BJ (cell line): ENCODE measurements around the gene HHAT. TPM values are rescaled to one million over a fixed set of nuclear protein-coding genes. Genes with fewer than 3 reads are reported as not detected.
A peak's percentile ranks its signal among the peaks of the same experiment; 100 is the strongest.

Source experiments
- CTCF ChIA-PET: fragments of 350-600 bp; formaldehyde crosslinking; extraction: SDS; loops from one replicate; lab custom pipeline; 2021; ENCODE audit warnings: antibody characterized with exemption, inconsistent platforms; lab: Yijun Ruan, JAX
- POLR2A ChIA-PET: fragments of 300-600 bp; sonication (Branson Sonifier 250); formaldehyde crosslinking; extraction: SDS; loops from one replicate; lab custom pipeline; 2021; ENCODE audit warnings: antibody characterized with exemption; lab: Charles Lee
- DNase-seq: peaks from one replicate; pipeline ENCODE4 v3.0.0-alpha.2; 2011; ENCODE audit warnings: low read depth
- H3K27me3 ChIP-seq: 2 replicates; pipeline ENCODE4 v1.6.0; 2011; ENCODE audit warnings: low read length; ENCODE audit not compliant: control insufficient read depth, insufficient read depth
- H3K36me3 ChIP-seq: 2 replicates; pipeline ENCODE4 v1.5.1; 2011; ENCODE audit warnings: low read length; ENCODE audit not compliant: control insufficient read depth, insufficient read depth
- H3K4me3 ChIP-seq: 2 replicates; pipeline ENCODE4 v1.5.1; 2011; ENCODE audit warnings: low read depth, mild to moderate bottlenecking, control low read depth, low read length
- CTCF ChIP-seq: IDR thresholded peaks from 2 replicates; pipeline ENCODE4 v1.5.1; 2011; ENCODE audit warnings: low read depth, mild to moderate bottlenecking, control low read depth, inconsistent platforms, low read length, moderate library complexity; ENCODE audit not compliant: insufficient read depth
- polyA plus RNA-seq: library from polyadenylated mRNA; depleted of rRNA; stranded (reverse); fragments of >200 nt; gene quantifications from 2 replicates; pipeline ENCODE4 v1.2.3, GENCODE V29; 2011

The HHAT gene
- polyA plus RNA-seq, 1 experiment, result 6.6 TPM

DNA sequence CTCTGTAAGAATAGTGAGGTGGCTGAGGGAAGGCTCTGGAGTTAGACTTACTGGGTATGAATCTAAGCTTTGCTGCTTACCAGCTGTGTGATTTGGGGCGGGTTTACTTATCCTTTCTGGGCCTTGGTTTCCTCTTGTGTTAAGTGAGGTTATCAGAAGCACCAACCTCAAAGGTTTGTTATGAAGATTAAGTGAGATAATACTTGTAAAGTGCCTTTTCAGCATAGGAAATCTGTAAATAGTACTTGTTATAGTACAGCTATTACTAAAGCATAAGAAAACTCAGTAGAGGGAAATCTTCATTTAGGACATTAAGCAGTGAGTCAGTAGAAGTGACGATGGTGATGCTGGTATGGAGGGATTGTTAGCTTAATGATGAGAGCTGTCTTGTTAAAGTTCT, 12.1 kb downstream of the HHAT start:
- ChIA-PET POLR2A (no interaction called here), CTCF (interaction anchor here (1.4 kb wide), 1 partner anchor 20 kb away, joined by 3 read pairs; no protein-coding TSS in a partner anchor)
- DNase-seq, result no peak
- Histone ChIP-seq H3K36me3 (no peaks in the 10 kb centered on the region), H3K4me3 (no peak overlapping the region), H3K27me3 (no peaks in the 10 kb centered on the region)
- no peak for TF ChIP-seq CTCF

DNA sequence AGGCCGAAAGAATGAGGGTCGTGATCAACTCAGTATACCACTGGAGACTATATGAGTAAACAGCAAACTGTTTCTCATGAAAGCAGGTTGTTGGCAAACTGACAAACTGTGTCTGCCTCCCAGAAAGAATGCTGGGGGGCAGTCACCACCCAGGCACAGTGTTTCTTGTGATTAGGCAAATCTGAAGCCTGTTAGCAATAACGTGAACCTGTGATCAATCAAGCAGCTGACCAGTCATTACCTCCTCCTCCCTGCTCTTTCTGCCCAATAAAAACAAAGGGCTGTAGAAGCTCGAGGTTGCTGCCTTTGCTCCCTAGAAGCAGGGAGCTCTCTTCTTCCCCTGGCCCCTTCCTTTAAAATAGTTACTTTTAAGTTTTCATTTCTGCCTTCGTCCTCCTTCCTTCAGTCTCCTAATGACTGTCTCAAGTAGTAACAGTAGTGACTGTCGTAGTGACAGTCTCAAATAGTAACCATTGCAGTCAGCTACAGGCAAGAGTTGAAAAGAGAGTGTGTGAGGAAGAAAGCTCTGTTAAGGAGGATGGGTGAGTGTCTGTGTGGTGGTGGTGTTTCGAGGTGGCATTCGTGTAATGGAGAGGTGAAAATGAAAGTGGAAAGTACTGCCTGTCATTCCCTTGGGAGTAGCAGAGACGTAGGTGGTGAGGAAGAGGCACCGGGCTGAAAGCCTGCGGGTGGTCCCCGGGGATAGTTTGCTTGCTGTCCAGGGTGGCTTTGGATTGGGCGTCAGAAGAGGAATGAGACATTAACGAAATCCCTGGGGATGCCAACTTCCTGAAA, 14.5 kb downstream of the HHAT start:
- Histone ChIP-seq H3K27me3 (no peaks in the 10 kb centered on the region), H3K36me3 (no peaks in the 10 kb centered on the region), H3K4me3 (0 out of 2 replicates have a peak overlapping the region, but pooled peaks have one; percentile 11)
- CTCF ChIA-PET, result interaction anchor here (0.7 to 1.9 kb wide), 4 partner anchors 16 to 200 kb away, joined by 3 to 8 read pairs (median 4); no protein-coding TSS in a partner anchor
- DNase-seq, result no peak
- POLR2A ChIA-PET, result no interaction called here
- TF ChIP-seq CTCF, result no peak

GRCh38 chr1:210344706-210345105, 16.0 kb downstream of the HHAT start:
- DNase-seq, result no peak
- Histone ChIP-seq H3K4me3 (no peak overlapping the region), H3K36me3 (no peaks in the 10 kb centered on the region), H3K27me3 (no peaks in the 10 kb centered on the region)
- POLR2A ChIA-PET, result no interaction called here
- CTCF ChIA-PET, result interaction anchor here (0.5 to 1.7 kb wide), 4 partner anchors 55 to 769 kb away, joined by 3 to 5 read pairs (median 3); no protein-coding TSS in a partner anchor
- TF ChIP-seq CTCF, result no peak

- ChIA-PET POLR2A (no interaction called here), CTCF (no interaction called here)
- no peak for TF ChIP-seq CTCF
- no peaks in the 10 kb centered on the region for H3K36me3 ChIP-seq
- H3K4me3 ChIP-seq, result no peak overlapping the region
- peak; percentile 17 for DNase-seq
- no peaks in the 10 kb centered on the region for H3K27me3 ChIP-seq
Measured at GRCh38 chr1:210347112-210347511, 18.4 kb downstream of the HHAT start.

GRCh38 chr1:210351496-210351895, 22.8 kb downstream of the HHAT start:
- Histone ChIP-seq H3K36me3 (no peaks in the 10 kb centered on the region), H3K4me3 (no peak overlapping the region), H3K27me3 (no peaks in the 10 kb centered on the region)
- no peak for TF ChIP-seq CTCF
- ChIA-PET CTCF (interaction anchor here (0.6 to 1.9 kb wide), 4 partner anchors 8 to 48 kb away, joined by 3 to 6 read pairs (median 4); no protein-coding TSS in a partner anchor), POLR2A (no interaction called here)
- no peak for DNase-seq
